Activated CD4-positive, alpha-beta T cell treated with anti-CD3 and anti-CD28 coated beads for 48 hours (primary cell): Measurements from ENCODE around the gene SLCO2A1.

ENCODE experiments used
- DNase-seq: peaks from one replicate; pipeline ENCODE4 v3.0.0-alpha.2; 2020

The SLCO2A1 gene

DNA sequence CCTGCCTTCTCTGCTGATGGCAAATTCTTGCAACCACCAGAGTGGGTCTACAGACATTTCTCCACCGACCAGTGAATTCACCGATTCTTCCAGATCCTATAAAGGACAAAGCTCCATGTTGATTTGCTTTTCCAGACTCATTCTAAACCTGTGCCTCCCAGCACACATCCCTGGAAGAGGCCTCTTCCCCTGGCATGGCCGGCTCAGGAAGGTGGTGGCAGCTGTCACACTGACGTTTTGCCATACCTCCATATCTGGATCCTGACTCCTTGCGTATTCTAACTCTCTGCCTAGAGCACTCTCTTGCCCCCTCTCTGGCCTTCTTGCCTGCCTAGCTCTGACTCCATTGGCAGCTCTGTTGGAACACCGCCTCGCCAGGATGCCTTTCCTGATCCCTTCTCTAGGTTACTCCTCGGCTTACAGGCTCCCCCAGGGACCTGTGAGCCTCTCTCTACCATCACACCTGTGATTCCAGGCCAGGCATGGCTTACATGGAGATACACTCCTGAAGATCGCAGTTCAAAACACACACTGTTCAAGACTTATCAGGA is 31.0 kb downstream of the SLCO2A1 start:
- DNase-seq = no peak

GRCh38 chr3:133997871-133998635 is 31.7 kb downstream of the SLCO2A1 start:
- DNase-seq = no peak

DNA sequence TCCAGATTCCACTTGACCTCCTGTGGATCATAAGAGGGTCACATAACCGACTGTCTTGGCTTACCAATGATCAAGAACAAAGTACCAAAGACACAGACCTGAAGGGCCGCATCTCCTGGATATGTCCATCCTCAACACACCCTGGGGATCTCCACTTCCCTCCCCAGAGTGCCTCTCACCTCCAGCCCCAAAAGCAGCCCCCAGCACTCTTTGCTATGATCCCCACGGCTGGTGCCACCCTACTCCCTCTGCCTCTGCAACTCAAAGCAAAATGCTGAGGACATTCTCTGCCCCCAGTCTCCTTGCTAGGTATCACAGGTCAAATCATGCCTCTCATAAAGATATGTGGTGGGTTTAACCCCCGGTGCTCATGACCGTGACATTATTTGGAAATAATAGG is 32.7 kb downstream of the SLCO2A1 start:
- no peak for DNase-seq

DNA sequence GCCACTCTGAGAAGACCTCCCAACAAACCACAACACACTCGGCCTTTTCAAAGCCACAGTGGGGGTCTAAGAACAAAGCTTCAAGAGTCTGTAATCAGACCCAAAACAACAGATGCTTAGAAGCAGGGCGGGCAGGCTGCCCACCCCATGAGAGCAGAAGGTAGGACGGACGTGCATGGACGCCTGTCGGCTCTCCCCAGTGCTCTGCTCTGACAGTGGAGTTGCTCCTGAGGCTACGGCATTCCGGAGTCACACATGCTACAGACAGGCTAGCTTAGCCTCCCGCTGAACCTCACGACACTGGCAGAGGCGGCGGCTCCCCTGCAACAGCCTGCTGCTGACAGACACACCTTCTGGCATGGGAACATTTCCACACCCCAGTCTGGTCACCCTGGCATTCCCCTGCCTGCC is 33.5 kb downstream of the SLCO2A1 start:
- DNase-seq = no peak

DNA sequence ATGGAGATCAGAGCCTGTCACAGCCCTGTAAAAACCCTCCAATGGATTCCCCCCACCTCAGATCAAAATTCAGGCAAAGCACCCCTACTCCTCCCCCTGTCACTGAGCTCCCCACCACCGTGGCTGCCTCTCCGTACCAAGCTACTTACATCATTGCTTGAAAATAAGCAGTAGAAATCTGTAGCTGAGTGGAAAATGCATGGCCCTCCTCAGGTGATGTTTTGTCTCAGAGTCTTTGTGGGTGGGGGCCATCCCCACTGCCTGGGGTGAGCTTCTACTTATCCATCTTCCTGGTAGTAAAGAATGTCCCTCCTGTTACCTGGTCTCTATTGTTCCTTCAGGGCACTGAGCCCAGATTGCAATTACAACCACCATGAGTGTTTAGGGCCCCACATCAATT is 34.5 kb downstream of the SLCO2A1 start:
- DNase-seq = no peak

DNA sequence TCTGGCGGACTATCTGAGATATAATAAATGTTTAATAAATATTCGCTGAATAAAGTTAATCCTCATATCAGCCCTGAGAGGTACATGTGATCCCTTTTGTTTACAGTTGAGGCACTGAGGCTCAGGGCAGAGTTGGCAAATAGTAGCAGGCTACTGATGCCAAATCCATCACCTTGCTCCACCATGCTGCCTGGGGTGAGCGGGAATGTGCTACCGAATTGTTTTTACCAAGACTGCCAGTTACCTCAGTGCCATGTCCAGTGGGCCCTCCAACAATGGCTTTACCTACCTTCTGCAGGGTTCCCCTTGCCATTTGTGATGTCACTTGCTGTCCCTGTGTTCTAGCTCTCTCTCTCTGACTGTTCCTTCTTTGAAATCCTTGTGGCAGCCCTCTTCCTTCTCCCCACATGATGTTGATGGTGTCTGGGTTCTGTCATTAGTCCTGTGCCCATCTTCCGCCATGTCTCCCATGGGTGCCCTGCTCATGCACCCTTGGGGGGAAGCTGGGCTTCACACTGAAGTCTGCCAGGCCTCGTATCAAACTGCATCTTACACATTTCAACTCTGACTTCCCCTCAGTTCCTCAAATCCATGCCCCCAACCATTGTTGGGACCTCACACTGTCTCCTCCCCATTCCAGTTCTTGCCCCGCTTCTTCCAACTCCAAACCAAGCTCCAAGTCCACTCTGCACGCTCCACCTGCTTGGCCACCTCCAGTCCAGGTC is 35.4 kb downstream of the SLCO2A1 start:
- DNase-seq = no peak

GRCh38 chr3:133992951-133993620 is 36.6 kb downstream of the SLCO2A1 start:
- no peak for DNase-seq

GRCh38 chr3:133992381-133992780 is 37.3 kb downstream of the SLCO2A1 start:
- no peak for DNase-seq

DNA sequence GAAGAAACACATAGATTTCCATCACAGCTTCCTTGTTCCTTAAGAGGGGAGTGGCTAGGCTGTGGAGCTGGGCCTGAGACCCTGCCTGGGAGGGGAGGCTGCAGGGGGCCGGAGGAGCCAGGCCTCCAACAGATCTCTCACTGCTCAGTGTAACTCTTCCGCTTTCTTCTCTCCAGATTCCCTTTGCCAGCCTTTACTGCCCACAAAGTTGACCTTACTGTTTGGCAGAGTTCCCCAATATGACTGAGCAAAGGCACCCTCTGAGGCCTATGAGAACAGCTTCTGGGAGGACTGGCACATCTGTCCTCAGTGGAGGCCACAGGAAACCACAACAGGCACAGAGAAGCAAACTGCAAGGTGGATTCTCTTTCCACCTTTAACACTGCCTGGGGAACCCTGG is 38.1 kb downstream of the SLCO2A1 start:
- no peak for DNase-seq

GRCh38 chr3:133991209-133991608 is 38.5 kb downstream of the SLCO2A1 start:
- DNase-seq = no peak

- DNase-seq = no peak
Measured at GRCh38 chr3:133989936-133990702, 39.6 kb downstream of the SLCO2A1 start.

GRCh38 chr3:133988631-133989161 is 41.0 kb downstream of the SLCO2A1 start:
- no peak for DNase-seq

DNA sequence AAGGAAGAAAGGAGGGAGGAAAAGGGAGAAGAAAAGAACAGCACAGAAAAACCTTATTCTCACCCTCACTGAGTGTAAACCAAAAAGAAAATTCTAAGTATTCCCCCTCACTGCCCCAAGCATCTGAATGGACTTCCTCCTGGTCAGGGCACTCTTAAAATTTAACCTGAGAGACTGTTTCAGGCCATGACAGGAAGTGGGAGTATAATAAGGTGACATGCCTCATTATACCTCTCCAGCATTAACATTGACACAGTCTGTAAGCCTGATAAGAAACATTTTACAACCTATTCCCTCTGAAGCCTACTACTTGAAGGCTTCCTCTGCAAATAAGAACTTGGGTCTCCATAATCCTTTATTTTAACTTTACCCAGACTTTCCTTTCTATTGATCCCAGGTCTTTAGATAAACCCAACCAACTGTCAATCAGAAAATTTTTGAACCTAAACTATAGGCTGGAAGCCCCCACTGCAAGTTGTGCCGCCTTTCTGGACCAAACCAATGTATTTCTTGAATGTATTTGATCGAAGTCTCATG is 41.7 kb downstream of the SLCO2A1 start:
- no peak for DNase-seq

DNA sequence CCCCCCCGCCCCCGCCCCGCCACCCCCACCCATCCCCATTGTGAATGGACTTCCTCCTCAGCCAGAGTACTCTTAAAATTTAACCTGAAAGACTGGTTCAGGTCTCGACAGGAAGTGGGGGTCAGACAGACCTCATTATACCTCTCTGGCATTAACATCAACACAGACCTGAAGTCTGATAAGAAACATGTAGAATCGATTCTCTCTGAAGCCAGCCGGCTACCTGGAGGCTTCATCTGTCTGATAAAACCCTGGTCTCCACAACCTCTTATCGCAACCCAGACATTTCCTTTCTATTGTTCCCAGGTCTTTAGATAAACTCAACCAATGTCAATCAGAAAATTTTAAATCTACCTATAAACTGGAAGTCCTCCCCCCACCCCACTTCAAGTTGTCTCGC is 42.6 kb downstream of the SLCO2A1 start:
- DNase-seq = no peak

DNA sequence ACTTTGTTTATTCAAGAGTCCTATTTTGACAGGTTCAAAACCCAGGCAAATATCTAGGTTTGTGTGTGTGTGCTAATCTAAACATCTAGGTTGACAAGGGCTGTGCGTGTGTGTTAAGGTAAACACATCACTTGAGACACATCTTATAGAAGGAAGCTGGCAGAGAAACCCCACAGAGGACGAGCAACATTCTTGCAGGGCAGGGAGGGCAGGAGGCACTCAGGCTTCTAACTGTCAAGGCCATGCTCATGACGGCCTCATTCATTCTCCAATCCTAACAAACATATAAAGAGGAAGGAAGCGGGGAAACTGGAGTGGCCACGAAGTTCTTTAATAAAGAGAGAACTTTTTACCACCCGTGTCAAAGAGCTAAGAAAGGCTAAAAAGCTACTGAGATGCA is 43.4 kb downstream of the SLCO2A1 start:
- DNase-seq = no peak

GRCh38 chr3:133984975-133985374 is 44.8 kb downstream of the SLCO2A1 start:
- DNase-seq = no peak

- DNase-seq = no peak
Measured at GRCh38 chr3:133983576-133984560, 45.9 kb downstream of the SLCO2A1 start.

GRCh38 chr3:133983126-133983525 is 46.6 kb downstream of the SLCO2A1 start:
- DNase-seq = no peak

- no peak for DNase-seq
Measured at GRCh38 chr3:133980550-133980949, 49.2 kb downstream of the SLCO2A1 start.

DNA sequence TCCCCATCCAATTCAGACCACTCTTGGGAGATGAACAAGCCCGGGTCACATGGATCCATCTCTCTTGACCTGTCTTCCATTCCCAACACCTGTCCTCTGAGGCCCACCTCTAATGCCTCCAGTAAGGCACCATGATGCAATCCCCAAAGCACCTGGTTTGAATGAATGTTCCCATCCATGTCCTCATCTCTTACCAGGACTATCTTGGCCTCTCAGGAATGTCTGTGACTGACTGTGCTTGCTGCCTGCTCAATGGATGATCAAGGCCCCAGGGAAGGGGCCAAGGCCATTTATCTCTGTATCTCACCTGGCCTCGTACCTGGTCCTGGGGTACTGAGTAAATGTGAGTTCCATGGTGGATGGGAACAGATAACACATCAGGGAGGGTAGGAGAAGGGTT is 49.7 kb downstream of the SLCO2A1 start:
- no peak for DNase-seq

- DNase-seq = no peak
Measured at GRCh38 chr3:133979553-133979952, 50.2 kb downstream of the SLCO2A1 start.
